Measurements from ENCODE around the gene UGT2A1.
"Not testable (repeated sequence)": the region's sequence is repeated elsewhere in the genome, so short reads cannot be mapped to it uniquely, and the experiment has no call there.

UGT2A1 gene

GRCh38 chr4:69653147-69653546 lies at the start of gene UGT2A1:
UGT2A1 (minus strand) TSS chr4:69653247; CDS start chr4:69647644, 5,603 bp downstream.
- no peak for FAIRE-seq

GRCh38 chr4:69702201-69702600 lies 49.2 kb upstream of the UGT2A1 start:
- no peak for FAIRE-seq

- FAIRE-seq, result no peak
These were observed 48.6 kb upstream of the UGT2A1 start for GRCh38 chr4:69701696-69702095.

GRCh38 chr4:69697536-69698242 lies 44.6 kb upstream of the UGT2A1 start:
- FAIRE-seq, result no peak

- peak; percentile 81 for FAIRE-seq
These were observed 36.6 kb upstream of the UGT2A1 start for GRCh38 chr4:69689599-69689998.

- FAIRE-seq, result no peak
These were observed 31.8 kb upstream of the UGT2A1 start for GRCh38 chr4:69684804-69685203.

GRCh38 chr4:69668680-69669079 lies 15.6 kb upstream of the UGT2A1 start:
- FAIRE-seq, result no peak

GRCh38 chr4:69664009-69664408 lies 11.0 kb upstream of the UGT2A1 start:
- not testable (repeated sequence) for FAIRE-seq

GRCh38 chr4:69661130-69661803 lies 8.2 kb upstream of the UGT2A1 start:
- not testable (repeated sequence) for FAIRE-seq

GRCh38 chr4:69658133-69658532 lies 5.1 kb upstream of the UGT2A1 start:
- no peak for FAIRE-seq

GRCh38 chr4:69656653-69657158 lies 3.7 kb upstream of the UGT2A1 start:
- FAIRE-seq, result no peak

- FAIRE-seq, result no peak
These were observed 2.2 kb downstream of the UGT2A1 start for GRCh38 chr4:69650872-69651271.

- FAIRE-seq, result no peak
These were observed 3.4 kb downstream of the UGT2A1 start for GRCh38 chr4:69649629-69650028.

GRCh38 chr4:69649207-69649606 lies 3.8 kb downstream of the UGT2A1 start:
- FAIRE-seq, result no peak

GRCh38 chr4:69642961-69643360 lies 10.1 kb downstream of the UGT2A1 start:
- FAIRE-seq, result no peak

GRCh38 chr4:69640289-69640688 lies 12.8 kb downstream of the UGT2A1 start:
- FAIRE-seq, result no peak

GRCh38 chr4:69639542-69639941 lies 13.5 kb downstream of the UGT2A1 start, which contains the start of gene UGT2A2:
UGT2A2 (minus strand) TSS chr4:69639642; CDS start chr4:69639640, 2 bp downstream.
- FAIRE-seq, result no peak

- FAIRE-seq, result peak; percentile 69
These were observed 35.9 kb downstream of the UGT2A1 start for GRCh38 chr4:69617083-69617694.

- FAIRE-seq, result no peak
These were observed 42.6 kb downstream of the UGT2A1 start for GRCh38 chr4:69610484-69610883.

GRCh38 chr4:69601065-69601464 lies 52.0 kb downstream of the UGT2A1 start:
- FAIRE-seq, result no peak

GRCh38 chr4:69600013-69600412 lies 53.0 kb downstream of the UGT2A1 start:
- FAIRE-seq, result no peak

- no peak for FAIRE-seq
These were observed 58.7 kb downstream of the UGT2A1 start for GRCh38 chr4:69594382-69594781.

GRCh38 chr4:69591364-69591763 lies 61.7 kb downstream of the UGT2A1 start:
- no peak for FAIRE-seq

GRCh38 chr4:69589884-69590283 lies 63.2 kb downstream of the UGT2A1 start:
- no peak for FAIRE-seq
